K562 (cell line): ENCODE data around the gene GNAL.

ENCODE experiments used
- BRD9 ChIP-seq: fragments of 450-650 bp; IDR thresholded peaks from 2 replicates; pipeline ENCODE4 v1.6.1; 2018; ENCODE audit warnings: low read depth; ENCODE audit not compliant: partially characterized antibody
- E2F8 ChIP-seq: fragments of 450-650 bp; IDR thresholded peaks from 2 replicates; pipeline ENCODE4 v1.7.1; 2018; ENCODE audit warnings: mild to moderate bottlenecking, low read depth; ENCODE audit not compliant: partially characterized antibody
- EZH2 ChIP-seq: IDR thresholded peaks from 2 replicates; pipeline ENCODE4 v1.6.1; 2012; ENCODE audit warnings: low read depth, mild to moderate bottlenecking, inconsistent platforms, low read length, borderline replicate concordance
- FOXA1 ChIP-seq: fragments of 450-650 bp; IDR thresholded peaks from 2 replicates; pipeline ENCODE4 v1.6.1; 2016; ENCODE audit warnings: mild to moderate bottlenecking, borderline replicate concordance

GRCh38 chr18:11839556-11839955 is 150.5 kb downstream of the GNAL start:
- TF ChIP-seq E2F8 (no peak), BRD9 (no peak), FOXA1 (no peak), EZH2 (no peak)
